22Rv1 (cell line): ENCODE measurements around the gene PABPN1.

Experiments used
- ZFX ChIP-seq: fragments of 450-650 bp; IDR thresholded peaks from 2 replicates; pipeline ENCODE4 v1.6.1; 2017; ENCODE audit warnings: antibody characterized with exemption, borderline replicate concordance
- TF ChIP-seq, protein P1 (sequence below): fragments of 450-650 bp; IDR thresholded peaks from 2 replicates; pipeline ENCODE4 v1.5.1; 2017; ENCODE audit warnings: mild to moderate bottlenecking

DNA sequence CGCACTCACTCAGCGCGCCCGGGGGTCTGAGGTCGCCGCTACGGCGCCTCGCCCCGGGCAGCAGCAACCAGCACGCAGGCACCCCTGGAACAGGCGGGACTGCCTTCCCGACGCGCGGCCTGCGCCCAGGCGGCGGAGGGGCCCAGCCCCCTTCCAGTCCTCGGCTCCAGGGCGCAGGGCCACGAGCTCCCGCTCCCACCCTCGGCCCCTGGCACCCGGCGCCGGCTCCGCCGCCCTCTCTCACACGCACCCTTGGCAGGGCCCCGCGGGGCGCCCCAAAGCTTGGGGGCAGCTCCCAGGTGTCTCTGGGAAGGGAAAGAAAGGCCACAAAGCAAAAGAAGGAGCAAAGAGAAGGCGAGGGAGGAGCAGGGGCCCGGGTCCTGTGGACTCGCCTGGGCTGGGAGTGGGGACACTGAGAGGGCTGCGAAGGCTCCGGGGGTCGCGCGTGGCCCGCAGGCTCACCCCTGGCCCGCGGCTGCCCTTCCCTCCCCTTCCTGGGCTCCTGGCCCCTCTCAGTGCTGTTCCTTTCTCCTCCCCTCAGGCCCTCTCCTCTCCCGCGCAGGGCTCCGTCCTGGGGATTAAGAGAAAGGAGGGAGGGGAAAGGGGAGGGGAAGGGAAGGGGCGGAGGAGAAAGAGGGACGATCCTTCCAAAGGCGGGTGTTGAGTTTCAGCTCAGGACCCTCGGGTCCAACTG is 44.6 kb downstream of the PABPN1 start:
- TF ChIP-seq, protein P1, sequence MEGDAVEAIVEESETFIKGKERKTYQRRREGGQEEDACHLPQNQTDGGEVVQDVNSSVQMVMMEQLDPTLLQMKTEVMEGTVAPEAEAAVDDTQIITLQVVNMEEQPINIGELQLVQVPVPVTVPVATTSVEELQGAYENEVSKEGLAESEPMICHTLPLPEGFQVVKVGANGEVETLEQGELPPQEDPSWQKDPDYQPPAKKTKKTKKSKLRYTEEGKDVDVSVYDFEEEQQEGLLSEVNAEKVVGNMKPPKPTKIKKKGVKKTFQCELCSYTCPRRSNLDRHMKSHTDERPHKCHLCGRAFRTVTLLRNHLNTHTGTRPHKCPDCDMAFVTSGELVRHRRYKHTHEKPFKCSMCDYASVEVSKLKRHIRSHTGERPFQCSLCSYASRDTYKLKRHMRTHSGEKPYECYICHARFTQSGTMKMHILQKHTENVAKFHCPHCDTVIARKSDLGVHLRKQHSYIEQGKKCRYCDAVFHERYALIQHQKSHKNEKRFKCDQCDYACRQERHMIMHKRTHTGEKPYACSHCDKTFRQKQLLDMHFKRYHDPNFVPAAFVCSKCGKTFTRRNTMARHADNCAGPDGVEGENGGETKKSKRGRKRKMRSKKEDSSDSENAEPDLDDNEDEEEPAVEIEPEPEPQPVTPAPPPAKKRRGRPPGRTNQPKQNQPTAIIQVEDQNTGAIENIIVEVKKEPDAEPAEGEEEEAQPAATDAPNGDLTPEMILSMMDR = no peak
- TF ChIP-seq ZFX = no peak
